Fibroblast of skin of left biceps (primary cell): ENCODE measurements around the gene CDH4.
"Not testable (repeated sequence)": the region's sequence is repeated elsewhere in the genome, so short reads cannot be mapped to it uniquely, and the experiment has no call there.

Experiments used
- DNase-seq, 2 experiments: peaks; one replicate each; pipeline ENCODE4 v3.0.0-alpha.2; 2013; ENCODE audit warnings: low read depth in 2 of 2

CDH4 gene

GRCh38 chr20:61971595-61971994 lies 719.5 kb downstream of the CDH4 start:
- DNase-seq, result not testable (repeated sequence)

- DNase-seq, result no peak
Measured at GRCh38 chr20:61972636-61973508, 720.8 kb downstream of the CDH4 start.

- DNase-seq, result no peak
Measured at GRCh38 chr20:61973515-61974356, 721.7 kb downstream of the CDH4 start.

- DNase-seq, result no peak
Measured at GRCh38 chr20:61974357-61974665, 722.2 kb downstream of the CDH4 start.

GRCh38 chr20:61975407-61976129 lies 723.5 kb downstream of the CDH4 start:
- no peak for DNase-seq

GRCh38 chr20:61976263-61976643 lies 724.2 kb downstream of the CDH4 start:
- no peak for DNase-seq

GRCh38 chr20:61976644-61977418 lies 724.8 kb downstream of the CDH4 start:
- no peak for DNase-seq

- no peak for DNase-seq
Measured at GRCh38 chr20:61977419-61977786, 725.3 kb downstream of the CDH4 start.

- no peak for DNase-seq
Measured at GRCh38 chr20:61978491-61978890, 726.4 kb downstream of the CDH4 start.

GRCh38 chr20:61979090-61979489 lies 727.0 kb downstream of the CDH4 start:
- DNase-seq, result no peak

- DNase-seq, result no peak
Measured at GRCh38 chr20:61979701-61980635, 727.9 kb downstream of the CDH4 start.

GRCh38 chr20:61980647-61981583 lies 728.9 kb downstream of the CDH4 start:
- DNase-seq, result no peak

GRCh38 chr20:61981691-61982090 lies 729.6 kb downstream of the CDH4 start:
- not testable (repeated sequence) for DNase-seq

- DNase-seq, result no peak
Measured at GRCh38 chr20:61982191-61982950, 730.3 kb downstream of the CDH4 start.

- DNase-seq, result no peak
Measured at GRCh38 chr20:61982951-61983315, 730.9 kb downstream of the CDH4 start.

GRCh38 chr20:61983965-61984364 lies 731.9 kb downstream of the CDH4 start:
- no peak for DNase-seq

- DNase-seq, result not testable (repeated sequence)
Measured at GRCh38 chr20:61984431-61984830, 732.4 kb downstream of the CDH4 start.

GRCh38 chr20:61985096-61985495 lies 733.0 kb downstream of the CDH4 start:
- no peak for DNase-seq
